Transverse colon (tissue), 4 donors: ENCODE results near the gene DDX1.

ENCODE experiments used
- CTCF ChIP-seq, 5 experiments: fragments of 200-600 bp in 3 of 5; fragments of 450-650 bp in 2 of 5; sonication (generic) in 3 of 5; IDR thresholded peaks; 1 replicate in 2 of 5; 2 replicates in 3 of 5; pipeline ENCODE4 v1.5.1; 2016 to 2017; ENCODE audit warnings: antibody characterized with exemption in 5 of 5, inconsistent platforms in 3 of 5, mild to moderate bottlenecking in 2 of 5, moderate library complexity in 1 of 5
- POLR2AphosphoS5 ChIP-seq, 3 donors: sonication (generic); formaldehyde crosslinking; IDR thresholded peaks; one replicate each; pipeline ENCODE4 v1.6.1; 2016; ENCODE audit warnings: antibody characterized with exemption in 3 of 3

DNA sequence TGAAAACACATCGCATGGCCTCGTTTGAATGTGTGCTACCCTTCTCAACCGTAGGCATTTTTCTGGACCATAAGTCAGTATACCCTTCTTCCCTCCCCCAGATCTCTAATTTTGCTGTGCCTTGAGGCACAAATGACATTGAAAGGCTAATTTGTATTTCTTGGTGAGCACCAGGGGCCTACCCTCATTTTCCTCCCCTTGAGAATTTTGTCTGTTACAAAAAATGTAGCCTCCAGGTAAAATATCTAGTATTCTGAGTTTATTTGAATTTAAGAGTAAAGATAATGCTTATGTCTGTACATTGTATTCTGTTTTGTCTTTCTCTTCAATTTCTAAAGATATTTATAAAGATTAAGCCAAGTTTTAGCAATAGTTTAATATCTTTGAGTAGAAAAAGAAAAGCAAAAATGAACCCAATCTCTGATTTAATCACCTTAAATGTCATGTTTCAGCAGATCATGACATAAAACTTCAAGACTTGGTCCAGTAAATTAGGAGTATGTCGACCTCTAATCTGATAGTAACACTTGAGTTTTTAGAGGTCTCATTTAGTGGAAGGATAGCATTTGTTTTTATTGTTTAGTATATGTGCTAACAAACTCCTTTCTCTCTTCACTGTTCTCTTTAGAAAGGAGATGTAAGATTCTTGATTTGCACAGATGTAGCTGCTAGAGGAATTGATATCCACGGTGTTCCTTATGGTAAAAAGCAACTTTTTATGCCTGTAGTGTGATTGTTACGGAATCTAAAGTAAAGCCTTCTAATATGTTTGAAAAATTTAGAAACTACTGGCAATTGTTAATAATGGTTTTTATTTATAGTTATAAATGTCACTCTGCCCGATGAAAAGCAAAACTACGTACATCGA lies 36.4 kb downstream of the DDX1 start:
- TF ChIP-seq POLR2AphosphoS5 (IDR thresholded peaks at IDR 0.05) (no peak), CTCF (IDR thresholded peaks at IDR 0.05) (no peak)
